Ovary (tissue), 9 donors: Measurements from ENCODE around the gene ZNF184. TPM values are rescaled to one million over a fixed set of nuclear protein-coding genes. Genes with fewer than 3 reads are reported as not detected.

ENCODE experiments used
- DNase-seq, 5 donors: peaks; one replicate each; pipeline ENCODE4 v3.0.0-alpha.2; 2019 to 2020
- H3K27ac ChIP-seq, 2 donors: fragments of 200-600 bp; one replicate each; pipeline versions ENCODE4 v1.5.1 to v1.8.0; 2019 to 2022
- H3K27me3 ChIP-seq: fragments of 200-600 bp; one replicate; pipeline ENCODE4 v1.8.0; 2022
- H3K36me3 ChIP-seq: fragments of 200-600 bp; sonication (generic); one replicate; pipeline ENCODE4 v1.5.1; 2019
- H3K4me1 ChIP-seq: one replicate; pipeline ENCODE4 v1.8.1; 2013; ENCODE audit warnings: mild to moderate bottlenecking, moderate library complexity; ENCODE audit not compliant: insufficient read depth
- H3K4me3 ChIP-seq: fragments of 200-600 bp; sonication (generic); one replicate; pipeline ENCODE4 v1.5.1; 2017
- H3K9me3 ChIP-seq, 2 donors: fragments of 200-600 bp in 1 of 2; sonication (generic) in 1 of 2; one replicate each; pipeline versions ENCODE4 v1.5.1 to v1.8.1; 2013 to 2019; ENCODE audit warnings: mild to moderate bottlenecking in 1 of 2, moderate library complexity in 1 of 2
- CTCF ChIP-seq, 3 donors: fragments of 450-650 bp in 2 of 3; fragments of 200-600 bp in 1 of 3; IDR thresholded peaks; one replicate each; pipeline versions ENCODE4 v1.5.1 to v1.8.0; 2016 to 2022; ENCODE audit warnings: antibody characterized with exemption in 3 of 3, mild to moderate bottlenecking in 1 of 3
- EP300 ChIP-seq: sonication (generic); formaldehyde crosslinking; IDR thresholded peaks from one replicate; pipeline ENCODE4 v1.6.1; 2017; ENCODE audit warnings: antibody characterized with exemption
- POLR2A ChIP-seq: fragments of 450-650 bp; IDR thresholded peaks from one replicate; pipeline ENCODE4 v1.6.1; 2017; ENCODE audit warnings: antibody characterized with exemption, mild to moderate bottlenecking, moderate library complexity
- WGBS, 3 donors: extraction: QIAGEN DNeasy Blood & Tissue Kit in 1 of 3; methylation state at CpG; one replicate each; pipeline versions ENCODE4 v1.1.5 to v1.1.7; 2013 to 2017; 5-methylcytosine and 5-hydroxymethylcytosine counted together
- intact Hi-C, 4 donors: fragments of 100-400 bp; cut with DNase I; formaldehyde crosslinking; loops; one replicate each; pipeline versions ENCODE4 v1.11.0 to v1.15.1; 2022 to 2023
- polyA plus RNA-seq, 2 donors: library from polyadenylated mRNA; stranded (reverse); fragments of 200-250 nt in 1 of 2; fragments of 350-450 nt in 1 of 2; fragmentation: Illumina TruSeq in 1 of 2; extraction: RNeasy Lipid Tissue Mini Kit (QIAGEN cat#74804) in 1 of 2; gene quantifications; one replicate each; pipeline ENCODE4 v1.2.3, GENCODE V29; 2013 to 2014
- total RNA-seq, 7 donors: library from RNA; depleted of rRNA in 2 of 7; stranded (reverse); fragments of >200 nt in 2 of 7; fragmentation: NEBNext Ultra II Directional in 3 of 7; extraction: Animal tissue kit (Norgen Biotek cat#: 25700) in 3 of 7; gene quantifications; one replicate each; pipeline versions ENCODE4 v1.1.0 to v1.2.4, GENCODE V29; 2016 to 2023
- donor health status: DM: no; HTN: no; CAD: no; lungs with moderate emphysema.
- donor health status: DM: no; HTN: no; CAD: no.
- donor health status: Bipolar disorder and iron deficiency.
- donor health status: DM: yes; HTN: yes; CAD: no.
- donor health status: DM: no; HTN: no; CAD: no.
- donor health status: DM: yes; HTN: yes; CAD: no.

The ZNF184 gene
- total and polyA plus RNA-seq, 9 donors: 4.4 to 11.5 (median 7.9) TPM

GRCh38 chr6:27477318-27478013 lies 4.6 kb upstream of the ZNF184 start:
- H3K4me1 ChIP-seq: peaks cover 2% of the 10 kb centered on the region
- peak overlapping the region in 1 of 2 donors; percentile 98 for H3K27ac ChIP-seq
- intact Hi-C loops: loop anchor here in 3 of 4 donors (5.0 to 10.0 kb wide), 5 partner anchors 207 to 923 kb away; partner anchors contain the start of gene ZNF165 (in 1 of the 3)
- no peak for TF ChIP-seq EP300
- no peak for TF ChIP-seq POLR2A
- TF ChIP-seq CTCF (IDR thresholded peaks at IDR 0.05): no peak
- H3K27me3 ChIP-seq: no peaks in the 10 kb centered on the region
- WGBS, 3 donors: 54 to 67% (median 56%) methylated on average over 8 of the region's 8 CpGs
- H3K9me3 ChIP-seq: no peaks in the 10 kb centered on the region
- H3K4me3 ChIP-seq: peak overlapping the region; percentile 88
- no peaks in the 10 kb centered on the region for H3K36me3 ChIP-seq
- no peak for DNase-seq

GRCh38 chr6:27476090-27476489 lies 3.2 kb upstream of the ZNF184 start:
- DNase-seq: no peak
- H3K36me3 ChIP-seq: no peaks in the 10 kb centered on the region
- WGBS, 3 donors: 90 to 94% (median 94%) methylated on average over 1 of the region's 1 CpG
- H3K4me3 ChIP-seq: no peak overlapping the region
- TF ChIP-seq POLR2A (no peak), EP300 (no peak)
- H3K9me3 ChIP-seq: no peaks in the 10 kb centered on the region
- peaks cover 2% of the 10 kb centered on the region for H3K4me1 ChIP-seq
- no peaks in the 10 kb centered on the region for H3K27me3 ChIP-seq
- no peak overlapping the region for H3K27ac ChIP-seq
- intact Hi-C loops: loop anchor here in 3 of 4 donors (5.0 to 10.0 kb wide), 5 partner anchors 209 to 921 kb away; partner anchors contain the start of gene ZNF165 (in 1 of the 3)

GRCh38 chr6:27474672-27475071 lies 1.8 kb upstream of the ZNF184 start:
- no peak for DNase-seq
- intact Hi-C loops: loop anchor here in 3 of 4 donors (5.0 to 10.0 kb wide), 5 partner anchors 210 to 920 kb away; partner anchors contain the start of gene ZNF165 (in 1 of the 3)
- WGBS, 3 donors: 80 to 87% (median 84%) methylated on average over 3 of the region's 3 CpGs

GRCh38 chr6:27474172-27474465 lies 1.2 kb upstream of the ZNF184 start:
- H3K27me3 ChIP-seq: no peaks in the 10 kb centered on the region
- H3K4me1 ChIP-seq: peaks cover 2% of the 10 kb centered on the region
- intact Hi-C loops: loop anchor here in 3 of 4 donors (10.0 kb wide), 4 partner anchors 211 to 919 kb away; partner anchors contain the start of gene ZNF165 (in 1 of the 3)
- H3K36me3 ChIP-seq: no peaks in the 10 kb centered on the region
- H3K9me3 ChIP-seq: no peaks in the 10 kb centered on the region
- no peak overlapping the region for H3K4me3 ChIP-seq
- WGBS, 3 donors: 67 to 71% (median 70%) methylated on average over 4 of the region's 4 CpGs
- H3K27ac ChIP-seq: no peak overlapping the region
- DNase-seq: no peak
- no peak for TF ChIP-seq CTCF (IDR thresholded peaks at IDR 0.05)
- no peak for TF ChIP-seq POLR2A
- TF ChIP-seq EP300: no peak

More at GRCh38 chr6:27474672-27475071, 1.8 kb upstream of the ZNF184 start:
- H3K27ac ChIP-seq: no peak overlapping the region
- no peaks in the 10 kb centered on the region for H3K36me3 ChIP-seq
- TF ChIP-seq CTCF (IDR thresholded peaks at IDR 0.05): no peak
- TF ChIP-seq POLR2A: no peak
- TF ChIP-seq EP300: no peak
- H3K4me3 ChIP-seq: no peak overlapping the region
- H3K4me1 ChIP-seq: peaks cover 2% of the 10 kb centered on the region
- H3K27me3 ChIP-seq: no peaks in the 10 kb centered on the region
- no peaks in the 10 kb centered on the region for H3K9me3 ChIP-seq

DNA sequence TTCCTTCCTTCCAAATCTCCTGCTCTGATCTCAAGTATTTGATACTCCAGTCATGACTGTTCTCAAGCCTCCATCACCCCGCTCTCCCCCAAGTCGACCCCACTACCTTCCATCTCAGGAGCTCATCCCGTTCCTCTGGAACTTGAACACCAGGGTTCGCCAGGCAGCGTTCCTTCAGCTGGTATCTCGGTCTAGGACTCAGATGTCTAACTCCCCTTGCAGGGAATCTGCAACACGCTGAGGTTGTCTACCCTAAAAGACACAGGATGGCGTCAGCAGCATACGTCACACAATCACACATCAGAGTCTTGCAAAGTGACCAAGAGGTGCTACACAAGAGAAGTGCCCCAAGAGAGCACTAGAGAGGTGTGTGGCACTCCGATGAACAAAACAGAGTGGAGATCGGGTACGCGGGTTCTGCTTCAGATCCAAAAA lies 706 bp downstream of the ZNF184 start:
- peak overlapping the region; percentile 24 to 70 for H3K27ac ChIP-seq
- TF ChIP-seq CTCF (IDR thresholded peaks at IDR 0.05) (no peak), EP300 (no peak), POLR2A (no peak)
- H3K27me3 ChIP-seq: no peaks in the 10 kb centered on the region
- no peaks in the 10 kb centered on the region for H3K4me1 ChIP-seq
- intact Hi-C loops: loop anchor here in 3 of 4 donors (10.0 kb wide), 4 partner anchors 213 to 917 kb away; partner anchors contain the start of gene ZNF165 (in 1 of the 3)
- no peaks in the 10 kb centered on the region for H3K9me3 ChIP-seq
- WGBS, 3 donors: 0 to 1% (median 1%) methylated on average over 13 of the region's 13 CpGs
- peak overlapping the region; percentile 92 for H3K4me3 ChIP-seq
- no peaks in the 10 kb centered on the region for H3K36me3 ChIP-seq
- DNase-seq: peak; percentile 49 to 69 (median 64)
